IMR-90 (cell line): ENCODE data around the gene HSPG2. TPM values are rescaled to one million over a fixed set of nuclear protein-coding genes. Genes with fewer than 3 reads are reported as not detected.
"Not testable (repeated sequence)": the region's sequence is repeated elsewhere in the genome, so short reads cannot be mapped to it uniquely, and the experiment has no call there.

Experiments
- ATAC-seq: fragments of 200-7000 bp; cut with Tn5 transposase; 2 replicates; pipeline ENCODE4 v1.9.1; 2020; ENCODE audit warnings: low read depth, mild to moderate bottlenecking, moderate library complexity
- BruUV-seq: library from RNA; stranded (reverse); fragments of 400-500 nt; replicated peaks from 2 replicates; lab custom pipeline; 2021; lab: Mats Ljungman, UMichigan
- CTCF ChIA-PET: fragments of 300-600 bp; formaldehyde crosslinking; extraction: SDS; loops from one replicate; lab custom pipeline; 2021; ENCODE audit warnings: antibody characterized with exemption; lab: Yijun Ruan, JAX
- POLR2A ChIA-PET: fragments of 300-600 bp; sonication (Branson Sonifier 250); formaldehyde crosslinking; loops from one replicate; lab custom pipeline; 2022; ENCODE audit warnings: antibody characterized with exemption; ENCODE audit not compliant: unreplicated experiment; lab: Charles Lee
- DNase-seq: peaks from one replicate; pipeline ENCODE4 v3.0.0; 2013
- H2AFZ ChIP-seq: replicated peaks from 2 replicates; pipeline ENCODE3; 2013; ENCODE audit warnings: low read length, mild to moderate bottlenecking; ENCODE audit not compliant: poor library complexity
- H2AK5ac ChIP-seq: 2 replicates; pipeline ENCODE4 v1.6.1; 2013; ENCODE audit warnings: low read depth, low read length, inconsistent platforms
- H2AK9ac ChIP-seq: replicated peaks from 2 replicates; pipeline ENCODE3; 2013; ENCODE audit warnings: mild to moderate bottlenecking, low read depth, low read length, moderate library complexity; ENCODE audit not compliant: poor library complexity
- H2BK120ac ChIP-seq: 2 replicates; pipeline ENCODE4 v1.6.1; 2013; ENCODE audit warnings: low read depth, low read length, inconsistent platforms
- H2BK15ac ChIP-seq: 3 replicates; pipeline ENCODE4 v1.6.1; 2013; ENCODE audit warnings: low read depth, low read length, inconsistent platforms
- H2BK20ac ChIP-seq: 2 replicates; pipeline ENCODE4 v1.6.1; 2013; ENCODE audit warnings: low read depth, mild to moderate bottlenecking, inconsistent platforms, low read length, moderate library complexity
- H2BK5ac ChIP-seq: 2 replicates; pipeline ENCODE4 v1.6.1; 2013; ENCODE audit warnings: mild to moderate bottlenecking, low read depth, low read length, inconsistent platforms; ENCODE audit not compliant: poor library complexity, severe bottlenecking
- H3K14ac ChIP-seq: replicated peaks from 2 replicates; pipeline ENCODE4 v1.6.1; 2013; ENCODE audit warnings: low read depth, low read length, inconsistent platforms
- H3K18ac ChIP-seq: 2 replicates; pipeline ENCODE4 v1.6.1; 2013; ENCODE audit warnings: low read depth, low read length, control low read depth
- H3K23ac ChIP-seq: 2 replicates; pipeline ENCODE4 v1.6.1; 2013; ENCODE audit warnings: low read depth, low read length, inconsistent platforms
- H3K27ac ChIP-seq: 2 replicates; pipeline ENCODE4 v1.5.1; 2013; ENCODE audit warnings: mild to moderate bottlenecking, control low read depth, low read length; ENCODE audit not compliant: insufficient read depth
- H3K27me3 ChIP-seq: 2 replicates; pipeline ENCODE4 v1.6.1; 2013; ENCODE audit warnings: low read length; ENCODE audit not compliant: control insufficient read depth, insufficient read depth
- H3K36me3 ChIP-seq: 2 replicates; pipeline ENCODE4 v1.6.1; 2013; ENCODE audit warnings: low read length, mixed read lengths; ENCODE audit not compliant: control insufficient read depth, insufficient read depth
- H3K4ac ChIP-seq: 2 replicates; pipeline ENCODE4 v1.6.1; 2013; ENCODE audit warnings: low read depth, low read length, inconsistent platforms
- H3K4me1 ChIP-seq: 2 replicates; pipeline ENCODE4 v1.6.1; 2013; ENCODE audit warnings: low read length, mixed read lengths; ENCODE audit not compliant: control insufficient read depth, insufficient read depth
- H3K4me2 ChIP-seq: 2 replicates; pipeline ENCODE4 v1.6.1; 2013; ENCODE audit warnings: low read depth, mild to moderate bottlenecking, control low read depth, low read length, moderate library complexity
- H3K4me3 ChIP-seq: 2 replicates; pipeline ENCODE4 v1.5.1; 2013; ENCODE audit warnings: low read depth, mild to moderate bottlenecking, control low read depth, low read length, moderate library complexity; ENCODE audit not compliant: insufficient read depth
- H3K56ac ChIP-seq: 2 replicates; pipeline ENCODE4 v1.6.1; 2013; ENCODE audit warnings: low read length, inconsistent platforms; ENCODE audit not compliant: insufficient read depth; ENCODE audit errors: extremely low read depth
- H3K79me1 ChIP-seq, 2 experiments: 2 replicates each; pipeline ENCODE4 v1.6.1; 2013; ENCODE audit warnings: low read length in 2 of 2, inconsistent platforms in 1 of 2, low read depth in 1 of 2
- H3K9ac ChIP-seq: 2 replicates; pipeline ENCODE4 v1.6.1; 2013; ENCODE audit warnings: low read depth, low read length, control low read depth
- H3K9me1 ChIP-seq: 2 replicates; pipeline ENCODE4 v1.6.1; 2013; ENCODE audit warnings: low read length, inconsistent platforms; ENCODE audit not compliant: insufficient read depth
- H3K9me3 ChIP-seq: 2 replicates; pipeline ENCODE4 v1.6.1; 2013; ENCODE audit warnings: low read length; ENCODE audit not compliant: control insufficient read depth, insufficient read depth
- H4K20me1 ChIP-seq: 2 replicates; pipeline ENCODE4 v1.6.1; 2013; ENCODE audit warnings: low read length, inconsistent platforms; ENCODE audit not compliant: insufficient read depth
- H4K5ac ChIP-seq: 2 replicates; pipeline ENCODE4 v1.6.1; 2013; ENCODE audit warnings: mild to moderate bottlenecking, low read depth, low read length, control low read depth
- H4K8ac ChIP-seq, 2 experiments: 2 replicates each; pipeline ENCODE4 v1.6.1; 2013; ENCODE audit warnings: low read depth in 2 of 2, low read length in 2 of 2, control low read depth in 1 of 2, inconsistent platforms in 1 of 2
- H4K91ac ChIP-seq: 2 replicates; pipeline ENCODE4 v1.6.1; 2013; ENCODE audit warnings: low read depth, low read length, inconsistent platforms; ENCODE audit not compliant: insufficient read depth
- WGBS, 2 experiments: methylation state at CpG; one replicate each; pipeline versions ENCODE4 v1.1.5 to v1.1.7; 2013; ENCODE audit warnings: missing lambda C conversion rate in 2 of 2; ENCODE audit not compliant: insufficient read length in 1 of 2; ENCODE audit errors: extremely low coverage in 2 of 2; 5-methylcytosine and 5-hydroxymethylcytosine counted together
- dilution Hi-C: fragments of 300-500 bp; cut with HindIII; formaldehyde crosslinking; loops from one replicate; pipeline ENCODE4 v1.14.3; 2018; ENCODE audit warnings: low sequenced_read_pairs; ENCODE audit not compliant: unreplicated experiment
- in situ Hi-C: fragments of 300-500 bp; cut with MboI; formaldehyde crosslinking; loops from 3 replicates; pipeline ENCODE4 v1.14.3; 2019; ENCODE audit warnings: low sequenced_read_pairs, inconsistent platforms, mixed read lengths
- intact Hi-C: fragments of 100-400 bp; cut with micrococcal nuclease; formaldehyde crosslinking; loops from 2 replicates; pipeline ENCODE4 v1.10.0; 2022
- polyA plus RNA-seq, 3 experiments: library from polyadenylated mRNA; depleted of rRNA; stranded (reverse); fragments of >200 nt; gene quantifications; 2 replicates each; pipeline ENCODE4 v1.2.3, GENCODE V29; 2012; ENCODE audit warnings: low replicate concordance in 1 of 3
- total RNA-seq: library from RNA; depleted of rRNA; stranded (reverse); fragments of >200 nt; gene quantifications from 2 replicates; pipeline ENCODE4 v1.2.3, GENCODE V29; 2012

HSPG2 gene
- total and polyA plus RNA-seq, 2 of the 4 experiments (the other 2 are of a cell fraction) = 15.8 to 94.0 TPM

DNA sequence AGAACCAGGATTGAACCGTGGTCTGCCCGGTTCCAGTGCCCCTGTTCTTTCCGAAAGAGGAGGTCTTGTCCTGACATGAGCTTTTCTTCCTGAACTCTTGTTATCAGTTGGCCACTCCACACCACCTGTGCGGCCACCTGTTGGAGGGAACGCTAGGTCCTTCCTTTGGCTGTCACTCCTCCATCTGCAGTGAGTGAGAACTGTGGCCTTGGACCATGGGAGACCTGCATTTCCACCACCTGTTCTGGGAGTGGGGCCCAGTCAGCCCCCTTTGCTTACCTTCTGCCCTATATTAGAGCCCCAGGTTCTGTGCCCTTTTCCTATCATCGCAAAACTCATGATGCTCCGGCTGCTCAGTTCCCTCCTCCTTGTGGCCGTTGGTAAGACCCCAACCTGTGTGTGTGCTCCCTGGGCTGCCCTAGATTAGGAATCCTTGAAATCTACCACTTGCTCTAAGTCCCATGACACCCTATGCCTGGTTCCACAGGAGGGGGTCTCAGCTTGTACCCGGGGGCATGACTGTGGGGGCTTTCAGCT, 39.7 kb upstream of the HSPG2 start, which contains the start of gene CELA3B:
Gene CELA3B (plus strand): TSS at position 320 of the 537 bp plus-strand sequence. CDS start 18 bp downstream, at position 338.
- H2BK20ac ChIP-seq, H4K20me1 ChIP-seq, ATAC-seq, H3K4me1 ChIP-seq, POLR2A ChIA-PET, intact Hi-C loops, H3K27ac ChIP-seq, H2BK120ac ChIP-seq, H3K9ac ChIP-seq, H3K56ac ChIP-seq, H2BK5ac ChIP-seq, H3K9me3 ChIP-seq, dilution Hi-C loops, H3K14ac ChIP-seq, H3K9me1 ChIP-seq, H3K23ac ChIP-seq, H2AK9ac ChIP-seq, H2AK5ac ChIP-seq, H4K8ac ChIP-seq, H3K18ac ChIP-seq, H3K79me1 ChIP-seq, in situ Hi-C loops, CTCF ChIA-PET, H3K36me3 ChIP-seq, BruUV-seq, H3K4me3 ChIP-seq, H4K5ac ChIP-seq, H2AFZ ChIP-seq, H3K4ac ChIP-seq, DNase-seq, H2BK15ac ChIP-seq, H3K4me2 ChIP-seq, H4K91ac ChIP-seq, H3K27me3 ChIP-seq: not testable (repeated sequence)
- no CpG with 5 or more reads among the region's 9 CpGs for WGBS, 2 experiments

DNA sequence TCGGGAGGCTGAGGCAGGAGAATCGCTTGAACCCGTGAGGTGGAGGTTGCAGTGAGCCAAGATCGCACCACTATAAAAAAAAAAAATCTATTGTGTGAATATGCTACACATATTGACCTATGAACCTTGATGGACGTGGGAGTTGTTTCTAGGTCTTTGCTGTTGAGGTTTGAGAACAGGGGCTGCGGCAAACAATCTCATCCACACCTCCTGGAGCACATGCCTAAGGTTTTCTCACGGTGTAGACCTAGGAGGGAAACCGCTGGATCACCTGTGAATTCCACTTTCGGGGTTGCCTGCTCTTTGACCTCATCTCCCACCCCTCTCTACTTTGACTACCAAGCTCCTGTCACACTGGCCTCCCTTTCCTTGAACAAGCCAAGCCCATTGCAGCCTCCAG, 38.2 kb upstream of the HSPG2 start:
- dilution Hi-C loops, H3K79me1 ChIP-seq, H3K4me1 ChIP-seq, H4K91ac ChIP-seq, H3K18ac ChIP-seq, H2BK120ac ChIP-seq, H3K9ac ChIP-seq, H2BK5ac ChIP-seq, H3K27ac ChIP-seq, H2AK9ac ChIP-seq, H2BK15ac ChIP-seq, ATAC-seq, intact Hi-C loops, H2BK20ac ChIP-seq, in situ Hi-C loops, H3K4me2 ChIP-seq, H3K56ac ChIP-seq, H3K23ac ChIP-seq, CTCF ChIA-PET, H3K27me3 ChIP-seq, BruUV-seq, H3K9me3 ChIP-seq, H3K36me3 ChIP-seq, H3K4ac ChIP-seq, H4K5ac ChIP-seq, DNase-seq, H2AFZ ChIP-seq, H4K8ac ChIP-seq, H3K14ac ChIP-seq, H3K9me1 ChIP-seq, H3K4me3 ChIP-seq, H4K20me1 ChIP-seq, POLR2A ChIA-PET, H2AK5ac ChIP-seq: not testable (repeated sequence)
- 92% methylated on average over 2 of the region's 9 CpGs; no CpG with 5 or more reads in 1 of the 2 experiments for WGBS, 2 experiments
